GM18520 (cell line): Measurements from ENCODE around the gene ANKRD37.
"Not testable (repeated sequence)": the region's sequence is repeated elsewhere in the genome, so short reads cannot be mapped to it uniquely, and the experiment has no call there.

Source experiments
- ATAC-seq: cut with Tn5 transposase; IDR thresholded peaks from one replicate; pipeline ENCODE4 v1.9.1; 2021; ENCODE audit not compliant: unreplicated experiment

Gene ANKRD37, protein sequence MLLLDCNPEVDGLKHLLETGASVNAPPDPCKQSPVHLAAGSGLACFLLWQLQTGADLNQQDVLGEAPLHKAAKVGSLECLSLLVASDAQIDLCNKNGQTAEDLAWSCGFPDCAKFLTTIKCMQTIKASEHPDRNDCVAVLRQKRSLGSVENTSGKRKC

GRCh38 chr4:185396724-185397385, at the start of gene ANKRD37:
Gene ANKRD37 (plus strand): TSS chr4:185396841. CDS start chr4:185396924, 83 bp downstream.
- no peak for ATAC-seq

- no peak for ATAC-seq
These were observed 49.6 kb upstream of the ANKRD37 start for GRCh38 chr4:185346975-185347601.

- no peak for ATAC-seq
These were observed 45.0 kb upstream of the ANKRD37 start for GRCh38 chr4:185351691-185352090.

- no peak for ATAC-seq
These were observed 44.4 kb upstream of the ANKRD37 start for GRCh38 chr4:185352202-185352601.

DNA sequence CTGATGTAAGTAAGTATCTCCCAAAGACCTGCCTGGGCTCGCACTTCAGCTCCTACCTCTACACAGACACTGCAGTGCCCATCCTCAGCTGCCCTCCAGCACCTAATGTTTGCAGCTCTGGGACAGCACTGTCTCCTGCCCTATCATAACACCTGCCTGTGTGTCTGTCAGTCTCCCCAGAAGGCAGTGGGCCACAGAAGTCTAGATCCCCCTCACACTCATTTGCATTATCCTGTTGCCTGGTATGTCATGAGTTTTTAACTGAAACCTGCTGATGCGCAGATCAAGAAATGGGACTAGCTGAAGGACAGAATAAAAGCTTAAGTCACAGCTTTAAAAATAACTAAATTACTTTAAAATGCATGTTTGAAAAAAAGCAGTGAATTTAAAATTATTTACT, 43.9 kb upstream of the ANKRD37 start:
- no peak for ATAC-seq

GRCh38 chr4:185357211-185357610, 39.4 kb upstream of the ANKRD37 start:
- ATAC-seq: no peak

DNA sequence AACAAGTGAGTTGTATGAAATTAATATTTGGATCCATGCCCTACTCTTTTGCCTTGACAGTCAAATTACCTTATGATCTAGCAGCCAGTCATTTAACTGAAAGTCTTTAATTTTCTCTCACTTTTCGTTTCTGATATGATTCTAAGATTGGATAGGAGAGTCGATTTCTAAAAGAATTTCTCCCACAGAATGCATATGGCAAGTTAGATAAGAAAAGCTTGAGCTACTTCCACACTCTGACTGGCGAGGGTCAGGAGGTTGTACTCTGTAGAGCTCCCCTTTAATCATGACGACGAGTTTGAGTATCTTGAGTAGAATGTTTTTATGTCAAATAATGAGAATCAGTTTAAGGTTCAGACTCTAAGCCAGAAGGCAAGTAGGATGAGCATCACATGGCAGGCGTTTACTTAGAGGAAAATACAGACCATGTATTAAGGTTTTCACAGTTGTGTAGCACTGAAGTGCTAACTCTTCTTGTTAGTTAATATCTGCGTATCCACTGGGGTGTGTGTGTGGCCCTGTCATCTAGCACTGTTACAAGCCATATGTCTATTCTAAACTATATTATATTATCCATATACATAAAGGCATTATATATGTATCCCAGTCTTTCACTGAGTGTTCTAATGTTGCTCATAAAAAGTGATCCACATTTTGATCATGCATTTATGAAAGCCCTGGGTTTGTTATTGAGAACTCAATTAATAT, 38.8 kb upstream of the ANKRD37 start:
- no peak for ATAC-seq

GRCh38 chr4:185358514-185358913, 38.1 kb upstream of the ANKRD37 start:
- ATAC-seq: no peak

DNA sequence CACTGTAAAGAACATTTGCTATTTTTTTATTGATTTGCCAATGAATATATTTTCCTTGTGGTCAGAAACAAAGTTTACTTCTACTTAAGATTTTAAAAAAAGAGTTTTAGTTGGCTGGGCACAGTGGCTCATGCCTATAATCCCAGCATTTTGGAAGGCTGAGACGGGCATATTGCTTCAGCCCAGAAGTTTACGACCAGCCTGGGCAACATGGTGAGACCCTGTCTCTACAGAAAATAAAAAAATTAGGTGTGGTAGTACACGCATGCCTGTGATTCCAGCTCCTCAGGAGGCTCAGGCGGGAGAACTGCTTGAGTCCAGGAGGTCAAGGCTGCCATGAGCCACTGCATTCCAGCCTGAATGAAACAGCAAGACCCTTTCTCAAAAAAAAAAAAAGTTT, 37.7 kb upstream of the ANKRD37 start:
- no peak for ATAC-seq

- ATAC-seq: no peak
These were observed 36.7 kb upstream of the ANKRD37 start for GRCh38 chr4:185359767-185360446.

- no peak for ATAC-seq
These were observed 34.8 kb upstream of the ANKRD37 start for GRCh38 chr4:185361872-185362271.

DNA sequence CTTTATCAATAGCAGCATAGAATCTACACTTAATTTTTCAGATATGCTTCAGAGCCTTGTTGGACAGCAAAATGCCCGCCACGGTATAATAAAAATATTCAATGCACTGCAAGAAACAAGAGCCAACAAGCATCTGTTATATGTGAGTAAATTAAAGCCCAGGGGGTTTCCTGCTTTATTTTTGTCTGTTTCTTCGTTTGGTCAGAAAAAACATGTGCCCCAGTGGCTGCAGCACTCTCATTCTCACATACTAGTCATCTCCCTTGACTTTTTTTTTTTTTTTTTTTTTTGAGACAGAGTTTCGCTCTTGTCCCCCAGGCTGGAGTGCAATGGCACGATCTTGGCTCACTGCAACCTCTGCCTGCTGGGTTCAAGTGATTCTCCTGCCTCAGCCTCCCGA, 34.1 kb upstream of the ANKRD37 start:
- not testable (repeated sequence) for ATAC-seq

DNA sequence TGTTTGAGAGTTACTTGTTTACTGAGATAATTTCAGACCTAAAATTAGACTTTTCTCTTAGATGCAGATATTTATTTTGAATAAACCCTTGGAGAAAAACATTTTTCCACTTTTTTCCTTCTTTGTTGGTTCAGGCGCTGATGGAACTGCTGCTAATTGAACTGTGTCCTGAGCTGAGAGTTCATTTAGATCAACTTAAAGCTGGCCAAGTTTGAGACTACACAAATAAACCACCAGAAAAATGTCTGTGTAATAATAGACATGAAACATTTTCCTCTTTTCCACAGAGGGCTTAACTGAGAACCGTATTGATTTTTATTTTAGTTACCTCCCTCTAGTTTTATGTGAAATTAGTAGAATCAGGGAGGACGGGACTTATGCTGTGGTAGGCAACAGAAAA, 33.4 kb upstream of the ANKRD37 start:
- no peak for ATAC-seq

GRCh38 chr4:185364886-185365285, 31.8 kb upstream of the ANKRD37 start:
- ATAC-seq: no peak

DNA sequence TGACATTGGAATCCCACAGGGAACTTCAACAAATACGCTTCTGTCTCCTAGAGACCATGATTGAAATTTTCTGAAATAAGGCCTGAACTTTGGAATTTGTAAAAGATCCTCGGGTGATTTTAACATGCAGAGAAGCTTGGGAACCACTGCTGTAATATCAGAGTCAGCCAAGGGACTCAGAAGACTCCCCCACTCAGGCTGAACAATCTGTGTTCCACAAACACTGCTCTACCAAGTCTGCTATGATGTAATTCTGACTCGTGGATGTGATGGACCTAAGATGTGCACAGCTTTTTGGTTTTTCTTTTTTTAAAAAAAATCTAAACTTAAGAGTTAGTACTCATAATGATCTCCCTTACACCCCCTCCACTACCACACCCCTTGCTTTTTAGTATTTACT, 26.9 kb upstream of the ANKRD37 start:
- ATAC-seq: no peak

DNA sequence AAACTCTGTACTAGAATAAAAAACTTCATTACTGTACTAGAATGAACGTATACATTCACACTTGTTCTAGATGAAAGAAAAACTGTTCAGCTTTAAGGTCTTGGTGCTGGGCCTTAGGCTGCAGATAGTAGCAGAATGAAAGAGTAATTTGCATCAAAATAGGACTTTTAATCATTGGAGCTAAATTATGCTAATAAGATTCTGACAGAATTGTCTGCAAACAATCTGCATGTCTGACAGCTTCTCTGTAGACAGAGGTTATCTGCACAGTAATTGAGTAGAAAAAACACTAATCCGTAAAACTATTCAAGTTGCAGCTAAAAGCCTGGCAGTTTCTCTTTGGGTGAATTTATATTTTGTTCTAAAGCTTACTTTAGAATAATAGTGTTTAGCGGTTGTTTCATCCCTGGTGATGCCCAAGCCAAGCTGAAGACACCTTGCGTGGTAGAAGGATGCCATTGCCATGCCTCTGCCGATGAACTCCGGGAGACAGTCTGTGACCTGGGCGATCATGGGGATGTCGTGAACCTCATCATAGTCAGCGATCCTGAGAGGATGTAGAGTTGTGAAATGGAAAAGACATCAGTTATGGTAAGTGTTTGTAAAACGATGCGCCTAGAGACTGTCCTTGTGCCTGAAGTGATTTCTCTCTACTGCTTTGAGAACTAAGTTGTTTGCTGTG, 26.2 kb upstream of the ANKRD37 start:
- ATAC-seq: no peak

GRCh38 chr4:185371702-185372101, 24.9 kb upstream of the ANKRD37 start:
- ATAC-seq: no peak

- ATAC-seq: no peak
These were observed 22.6 kb upstream of the ANKRD37 start for GRCh38 chr4:185374027-185374426.

- ATAC-seq: no peak
These were observed 22.1 kb upstream of the ANKRD37 start for GRCh38 chr4:185374573-185374972.

GRCh38 chr4:185378264-185378663, 18.4 kb upstream of the ANKRD37 start:
- no peak for ATAC-seq
